Measurements from ENCODE around the gene CFAP73. TPM values are rescaled to one million over a fixed set of nuclear protein-coding genes. Genes with fewer than 3 reads are reported as not detected.
"Not testable (repeated sequence)": the region's sequence is repeated elsewhere in the genome, so short reads cannot be mapped to it uniquely, and the experiment has no call there.

CFAP73 gene
- polyA plus RNA-seq, 5 donors = 0.61 to 8.5 (median 3.6) TPM

- DNase-seq = no peak
These were observed 8.8 kb upstream of the CFAP73 start for GRCh38 chr12:113140706-113141105.

GRCh38 chr12:113141716-113142115, 7.8 kb upstream of the CFAP73 start:
- not testable (repeated sequence) for DNase-seq

GRCh38 chr12:113142173-113142885, 7.2 kb upstream of the CFAP73 start:
- DNase-seq = no peak

GRCh38 chr12:113142886-113143332, 6.6 kb upstream of the CFAP73 start:
- no peak for DNase-seq

- no peak for DNase-seq
These were observed 5.6 kb upstream of the CFAP73 start for GRCh38 chr12:113143959-113144358.

GRCh38 chr12:113144806-113145205, 4.7 kb upstream of the CFAP73 start:
- DNase-seq = no peak

- no peak for DNase-seq
These were observed 3.6 kb upstream of the CFAP73 start for GRCh38 chr12:113145720-113146551.

GRCh38 chr12:113146999-113147398, 2.5 kb upstream of the CFAP73 start:
- DNase-seq = no peak

GRCh38 chr12:113151655-113152054, 2.1 kb downstream of the CFAP73 start:
- no peak for DNase-seq

GRCh38 chr12:113152196-113152834, 2.8 kb downstream of the CFAP73 start:
- no peak for DNase-seq

- DNase-seq = peak; percentile 53 to 59
These were observed 3.6 kb downstream of the CFAP73 start for GRCh38 chr12:113152835-113153814.

GRCh38 chr12:113154351-113154973, 4.9 kb downstream of the CFAP73 start:
- DNase-seq = no peak

GRCh38 chr12:113155060-113155459, 5.5 kb downstream of the CFAP73 start:
- no peak for DNase-seq

GRCh38 chr12:113155646-113156045, 6.1 kb downstream of the CFAP73 start:
- DNase-seq = no peak

- DNase-seq = no peak
These were observed 7.8 kb downstream of the CFAP73 start for GRCh38 chr12:113157218-113157859.

GRCh38 chr12:113158439-113159203, 9.1 kb downstream of the CFAP73 start:
- DNase-seq = no peak

- no peak for DNase-seq
These were observed 10.4 kb downstream of the CFAP73 start for GRCh38 chr12:113159937-113160336.

GRCh38 chr12:113161415-113162016, 12.0 kb downstream of the CFAP73 start:
- no peak for DNase-seq

Measured in right lung (tissue), 5 donors.